Osteoblast (primary cell): Measurements from ENCODE around the gene TAS1R1. TPM values are rescaled to one million over a fixed set of nuclear protein-coding genes. Genes with fewer than 3 reads are reported as not detected.

Experiments
- small RNA-seq: library from RNA; depleted of rRNA; stranded (forward); fragments of <200 nt; gene quantifications from one replicate; pipeline ENCODE3, GENCODE V24; 2012
- total RNA-seq: library from RNA; depleted of rRNA; stranded (reverse); fragments of >200 nt; gene quantifications from 2 replicates; pipeline ENCODE4 v1.2.3, GENCODE V29; 2012

The TAS1R1 gene
- total RNA-seq, 1 donor, result under 0.01 TPM

Small RNAs within 50 kb of the gene (small RNA-seq; reads per million reads assigned to genes)
- gene RNU6-731P, result not detected

Other genes starting within 250 kb of the TAS1R1 start
- 9.1 and 10.9 TPM in 2 replicates for gene ACOT7, start 161.5 kb upstream of the TAS1R1 start, total RNA-seq
- not detected in 2 replicates for gene HES2, start 135.4 kb upstream of the TAS1R1 start, total RNA-seq
- gene ESPN, start 130.5 kb upstream of the TAS1R1 start, total RNA-seq, result not detected in 2 replicates
- gene TNFRSF25, start 89.1 kb upstream of the TAS1R1 start, total RNA-seq, result 3.3 and 5.0 TPM in 2 replicates
- gene PLEKHG5, start 63.6 kb upstream of the TAS1R1 start, total RNA-seq, result 11.2 and 13.3 TPM in 2 replicates
- 31.1 and 32.1 TPM in 2 replicates for gene NOL9, start 794 bp upstream of the TAS1R1 start, total RNA-seq
- 11.5 and 14.5 TPM in 2 replicates for gene ZBTB48, start 24.7 kb downstream of the TAS1R1 start, total RNA-seq
- gene KLHL21, start 47.6 kb downstream of the TAS1R1 start, total RNA-seq, result 76.3 and 86.1 TPM in 2 replicates
- gene PHF13, start 58.4 kb downstream of the TAS1R1 start, total RNA-seq, result 13.4 and 16.8 TPM in 2 replicates
- gene THAP3, start 69.6 kb downstream of the TAS1R1 start, total RNA-seq, result 19.2 and 19.5 TPM in 2 replicates
- gene DNAJC11, start 146.5 kb downstream of the TAS1R1 start, total RNA-seq, result 26.8 and 29.5 TPM in 2 replicates
- gene CAMTA1, start 230.1 kb downstream of the TAS1R1 start, total RNA-seq, result 38.0 and 47.4 TPM in 2 replicates